ENCODE results near the gene AGXT2.

The AGXT2 gene

GRCh38 chr5:35091704-35092103, 44.0 kb upstream of the AGXT2 start:
- DNase-seq (ENCODE audit: low read depth), result no peak
- TF ChIP-seq CTCF (IDR thresholded peaks at IDR 0.05; ENCODE audit: control insufficient read depth, extremely low read depth, insufficient read depth), result no peak
- H3K4me3 ChIP-seq (ENCODE audit: low read depth, low read length), result no peak overlapping the region

GRCh38 chr5:35089334-35090314, 41.9 kb upstream of the AGXT2 start:
- no peak overlapping the region for H3K4me3 ChIP-seq (ENCODE audit: low read depth, low read length)
- DNase-seq (ENCODE audit: low read depth), result peak; percentile 33
- TF ChIP-seq CTCF (IDR thresholded peaks at IDR 0.05; ENCODE audit: control insufficient read depth, extremely low read depth, insufficient read depth), result peak; percentile 82

GRCh38 chr5:35087991-35088390, 40.2 kb upstream of the AGXT2 start:
- no peak overlapping the region for H3K4me3 ChIP-seq (ENCODE audit: low read depth, low read length)
- no peak for DNase-seq (ENCODE audit: low read depth)
- no peak for TF ChIP-seq CTCF (IDR thresholded peaks at IDR 0.05; ENCODE audit: control insufficient read depth, extremely low read depth, insufficient read depth)

- H3K4me3 ChIP-seq (ENCODE audit: low read depth, low read length), result no peak overlapping the region
- DNase-seq (ENCODE audit: low read depth), result no peak
- TF ChIP-seq CTCF (IDR thresholded peaks at IDR 0.05; ENCODE audit: control insufficient read depth, extremely low read depth, insufficient read depth), result no peak
Measured at GRCh38 chr5:35083150-35083549, 35.4 kb upstream of the AGXT2 start.

GRCh38 chr5:35082530-35082929, 34.8 kb upstream of the AGXT2 start:
- H3K4me3 ChIP-seq (ENCODE audit: low read depth, low read length), result no peak overlapping the region
- TF ChIP-seq CTCF (IDR thresholded peaks at IDR 0.05; ENCODE audit: control insufficient read depth, extremely low read depth, insufficient read depth), result no peak
- DNase-seq (ENCODE audit: low read depth), result no peak

GRCh38 chr5:35081134-35081533, 33.4 kb upstream of the AGXT2 start:
- no peak for DNase-seq (ENCODE audit: low read depth)
- no peak for TF ChIP-seq CTCF (IDR thresholded peaks at IDR 0.05; ENCODE audit: control insufficient read depth, extremely low read depth, insufficient read depth)
- H3K4me3 ChIP-seq (ENCODE audit: low read depth, low read length), result no peak overlapping the region

Data from LNCaP clone FGC (cell line).